Nephron (organoid): ENCODE data around the gene RGS9BP.

Experiments used
- H3K27ac Mint-ChIP-seq, 3 experiments: 2 replicates each; pipeline ENCODE4 v1.8.0; 2020; ENCODE audit warnings: mixed read lengths in 3 of 3, mild to moderate bottlenecking in 2 of 3, moderate library complexity in 1 of 3
- H3K27me3 Mint-ChIP-seq: 2 replicates; pipeline ENCODE4 v1.8.0; 2021; ENCODE audit warnings: low read depth, mild to moderate bottlenecking, moderate library complexity, mixed read lengths
- H3K36me3 Mint-ChIP-seq: 2 replicates; pipeline ENCODE4 v1.8.0; 2020; ENCODE audit warnings: low read depth, mixed read lengths
- H3K4me1 Mint-ChIP-seq: 2 replicates; pipeline ENCODE4 v1.8.0; 2020; ENCODE audit warnings: mixed read lengths
- H3K4me3 Mint-ChIP-seq, 3 experiments: 2 replicates each; pipeline ENCODE4 v1.8.0; 2020; ENCODE audit warnings: mild to moderate bottlenecking in 3 of 3, mixed read lengths in 3 of 3, moderate library complexity in 2 of 3
- H3K9me3 Mint-ChIP-seq: 2 replicates; pipeline ENCODE4 v1.8.0; 2020; ENCODE audit warnings: mixed read lengths
- TF ChIP-seq, protein P1 (sequence below), 3 experiments: fragments of 200-600 bp; sonication (generic); IDR thresholded peaks; one replicate each; pipeline ENCODE4 v1.5.0; 2021; ENCODE audit warnings: antibody characterized with exemption in 3 of 3; ENCODE audit not compliant: unreplicated experiment in 3 of 3

The RGS9BP gene

DNA sequence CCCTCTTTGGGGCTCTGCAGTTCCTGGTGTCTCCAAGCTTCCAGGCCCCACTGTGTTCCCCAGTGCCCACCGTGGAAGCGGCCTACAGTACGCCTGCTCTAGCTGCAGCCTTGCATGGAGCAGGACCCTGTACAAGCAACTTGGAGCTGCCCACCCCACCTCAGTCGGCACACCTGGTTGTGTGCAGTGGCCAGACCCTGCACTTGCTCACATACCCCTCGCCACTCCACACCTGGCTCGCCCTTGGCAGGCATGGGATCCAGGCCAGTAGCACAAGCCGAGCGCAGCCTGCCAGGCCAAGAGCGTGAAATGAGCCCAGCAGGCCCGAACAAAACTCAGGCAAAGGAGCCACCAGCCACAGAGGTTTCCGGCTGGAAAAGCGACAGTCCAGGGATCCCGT lies 37.0 kb upstream of the RGS9BP start:
- Mint-ChIP-seq H3K36me3 (peaks cover 62% of the 10 kb centered on the region), H3K4me3 (no peak overlapping the region), H3K27me3 (no peaks in the 10 kb centered on the region), H3K9me3 (no peaks in the 10 kb centered on the region), H3K27ac (no peak overlapping the region), H3K4me1 (no peaks in the 10 kb centered on the region)
- TF ChIP-seq, protein P1, sequence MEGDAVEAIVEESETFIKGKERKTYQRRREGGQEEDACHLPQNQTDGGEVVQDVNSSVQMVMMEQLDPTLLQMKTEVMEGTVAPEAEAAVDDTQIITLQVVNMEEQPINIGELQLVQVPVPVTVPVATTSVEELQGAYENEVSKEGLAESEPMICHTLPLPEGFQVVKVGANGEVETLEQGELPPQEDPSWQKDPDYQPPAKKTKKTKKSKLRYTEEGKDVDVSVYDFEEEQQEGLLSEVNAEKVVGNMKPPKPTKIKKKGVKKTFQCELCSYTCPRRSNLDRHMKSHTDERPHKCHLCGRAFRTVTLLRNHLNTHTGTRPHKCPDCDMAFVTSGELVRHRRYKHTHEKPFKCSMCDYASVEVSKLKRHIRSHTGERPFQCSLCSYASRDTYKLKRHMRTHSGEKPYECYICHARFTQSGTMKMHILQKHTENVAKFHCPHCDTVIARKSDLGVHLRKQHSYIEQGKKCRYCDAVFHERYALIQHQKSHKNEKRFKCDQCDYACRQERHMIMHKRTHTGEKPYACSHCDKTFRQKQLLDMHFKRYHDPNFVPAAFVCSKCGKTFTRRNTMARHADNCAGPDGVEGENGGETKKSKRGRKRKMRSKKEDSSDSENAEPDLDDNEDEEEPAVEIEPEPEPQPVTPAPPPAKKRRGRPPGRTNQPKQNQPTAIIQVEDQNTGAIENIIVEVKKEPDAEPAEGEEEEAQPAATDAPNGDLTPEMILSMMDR (IDR thresholded peaks at IDR 0.05; ENCODE audit: unreplicated experiment in 3 of 3): no peak

DNA sequence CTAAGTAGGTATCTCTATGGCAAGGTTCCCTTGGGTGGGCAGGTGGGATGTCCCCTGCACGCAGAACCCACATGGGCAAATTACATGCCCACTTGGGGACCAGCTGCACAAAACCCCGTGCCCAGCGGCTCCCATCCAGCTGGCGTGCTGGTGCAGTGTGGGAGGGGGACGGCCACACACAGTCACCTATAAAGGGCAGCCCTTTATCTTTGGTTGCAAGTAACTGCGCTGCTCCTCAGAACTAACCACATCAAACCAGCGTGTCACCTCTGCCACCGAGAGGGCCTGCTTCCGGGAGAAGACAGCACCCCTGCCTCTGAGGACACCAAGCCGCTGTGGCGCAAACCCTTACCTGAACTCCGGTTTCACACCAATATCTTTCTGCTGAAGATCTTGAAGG lies 32.9 kb upstream of the RGS9BP start:
- no peak overlapping the region for H3K27ac Mint-ChIP-seq
- no peaks in the 10 kb centered on the region for H3K9me3 Mint-ChIP-seq
- H3K36me3 Mint-ChIP-seq: peaks cover 64% of the 10 kb centered on the region
- TF ChIP-seq, protein P1 (IDR thresholded peaks at IDR 0.05; ENCODE audit: unreplicated experiment in 3 of 3): no peak
- H3K4me3 Mint-ChIP-seq: no peak overlapping the region
- H3K4me1 Mint-ChIP-seq: peaks cover 4% of the 10 kb centered on the region
- H3K27me3 Mint-ChIP-seq: no peaks in the 10 kb centered on the region

DNA sequence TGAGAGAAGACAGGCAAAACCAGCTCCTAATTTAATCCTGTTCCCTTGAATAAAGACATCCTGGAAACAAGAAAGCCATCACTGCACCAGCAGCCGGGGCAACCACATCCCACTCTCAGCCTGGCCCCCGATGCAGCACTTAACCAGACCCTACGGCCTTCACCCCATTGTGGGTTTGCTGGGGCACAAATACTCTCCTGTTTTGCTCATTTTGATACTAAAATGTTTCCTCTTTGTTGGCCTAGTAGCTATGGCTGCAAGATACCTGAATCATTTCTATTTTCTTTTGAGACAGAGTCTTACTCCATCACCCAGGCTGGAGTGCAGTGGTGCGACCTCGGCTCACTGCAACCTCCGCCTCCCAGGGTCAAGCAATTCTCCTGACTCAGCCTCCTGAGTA lies 29.1 kb upstream of the RGS9BP start:
- no peaks in the 10 kb centered on the region for H3K9me3 Mint-ChIP-seq
- peaks cover 6% of the 10 kb centered on the region for H3K4me1 Mint-ChIP-seq
- peaks cover 55% of the 10 kb centered on the region for H3K36me3 Mint-ChIP-seq
- H3K27me3 Mint-ChIP-seq: no peaks in the 10 kb centered on the region
- H3K27ac Mint-ChIP-seq: no peak overlapping the region
- no peak overlapping the region for H3K4me3 Mint-ChIP-seq
- TF ChIP-seq, protein P1 (IDR thresholded peaks at IDR 0.05; ENCODE audit: unreplicated experiment in 3 of 3): no peak

DNA sequence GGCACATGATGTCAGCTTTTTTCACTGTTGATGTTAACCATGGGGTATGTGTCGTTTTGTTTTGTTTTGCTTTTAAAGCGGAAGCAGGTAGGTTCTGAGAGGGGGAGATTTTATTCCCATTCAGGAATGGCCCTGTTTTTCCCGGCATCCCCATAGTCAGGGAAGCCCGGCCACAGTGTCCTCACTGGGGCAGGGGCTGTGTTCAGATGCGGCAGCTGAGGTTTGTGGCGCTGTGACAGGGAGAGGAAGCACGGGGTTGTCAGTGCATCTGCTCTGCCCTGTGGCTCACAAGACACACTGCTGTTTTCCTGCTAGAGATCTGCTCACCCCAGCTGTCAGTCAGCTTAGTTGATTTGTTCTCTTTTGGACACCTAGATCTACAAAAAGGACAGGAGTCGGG lies 28.3 kb upstream of the RGS9BP start:
- TF ChIP-seq, protein P1 (IDR thresholded peaks at IDR 0.05; ENCODE audit: unreplicated experiment in 3 of 3): no peak

DNA sequence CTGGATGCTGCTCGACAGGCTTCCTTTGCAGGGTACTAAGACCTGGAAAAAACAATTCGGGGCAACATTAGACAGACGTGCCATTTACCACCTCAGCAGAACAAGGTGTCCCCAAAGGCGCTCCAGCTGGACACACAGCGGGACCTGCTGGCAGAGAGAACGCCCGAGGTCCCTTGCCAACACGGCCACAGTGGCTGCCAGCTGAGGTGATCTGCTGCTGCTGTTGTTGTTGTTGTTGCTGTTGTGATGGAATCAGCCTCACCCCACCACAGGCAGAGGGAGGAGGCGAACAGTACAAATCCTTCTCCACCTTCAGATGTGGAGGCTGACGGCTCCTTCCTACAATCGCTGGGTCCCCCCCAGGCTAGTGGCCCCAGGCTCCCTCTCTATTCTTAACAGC lies 25.9 kb upstream of the RGS9BP start:
- Mint-ChIP-seq H3K4me3 (no peak overlapping the region), H3K9me3 (no peaks in the 10 kb centered on the region), H3K27me3 (no peaks in the 10 kb centered on the region), H3K4me1 (peaks cover 20% of the 10 kb centered on the region), H3K27ac (no peak overlapping the region), H3K36me3 (peaks cover 33% of the 10 kb centered on the region)
- TF ChIP-seq, protein P1 (IDR thresholded peaks at IDR 0.05; ENCODE audit: unreplicated experiment in 3 of 3): no peak

More for the DNA sequence above, 28.3 kb upstream of the RGS9BP start:
- peaks cover 11% of the 10 kb centered on the region for H3K4me1 Mint-ChIP-seq
- H3K27me3 Mint-ChIP-seq: no peaks in the 10 kb centered on the region
- H3K36me3 Mint-ChIP-seq: peaks cover 51% of the 10 kb centered on the region
- peak overlapping the region in 2 of 3 experiments; percentile 48 to 52 for H3K27ac Mint-ChIP-seq
- no peak overlapping the region for H3K4me3 Mint-ChIP-seq
- no peaks in the 10 kb centered on the region for H3K9me3 Mint-ChIP-seq

DNA sequence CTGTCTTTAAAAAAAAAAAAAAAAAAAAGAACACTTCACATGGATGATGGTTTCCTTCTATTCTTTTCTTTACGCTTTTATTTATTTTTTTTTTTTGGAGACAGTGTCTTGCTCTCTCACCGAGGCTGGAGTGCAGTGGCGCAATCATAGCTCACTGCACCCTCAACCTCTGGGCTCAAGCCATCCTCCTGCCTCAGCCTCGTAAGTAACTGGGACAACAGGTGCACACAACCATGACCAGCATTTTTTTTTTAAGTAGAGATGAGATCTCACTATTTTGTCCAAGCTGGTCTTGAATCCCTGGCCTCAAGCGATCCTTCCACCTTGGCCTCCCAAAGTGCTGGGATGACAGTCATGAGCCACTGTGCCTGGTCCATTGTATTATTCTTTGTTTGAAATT lies 25.0 kb upstream of the RGS9BP start:
- H3K4me3 Mint-ChIP-seq: no peak overlapping the region

More for the DNA sequence above, 25.0 kb upstream of the RGS9BP start:
- Mint-ChIP-seq H3K9me3 (no peaks in the 10 kb centered on the region), H3K4me1 (peaks cover 20% of the 10 kb centered on the region), H3K27ac (no peak overlapping the region), H3K36me3 (peaks cover 36% of the 10 kb centered on the region), H3K27me3 (no peaks in the 10 kb centered on the region)
- TF ChIP-seq, protein P1 (IDR thresholded peaks at IDR 0.05; ENCODE audit: unreplicated experiment in 3 of 3): no peak
